Stimulated activated CD4-positive, alpha-beta T cell treated with anti-CD3 and anti-CD28 coated beads, Interleukin-2, amount 100 ng/mL, for 48 hours (primary cell): ENCODE data around the gene CFAP53.

Experiments used
- DNase-seq, 2 donors: peaks; one replicate each; pipeline ENCODE4 v3.0.0-alpha.2; 2020

The CFAP53 gene

DNA sequence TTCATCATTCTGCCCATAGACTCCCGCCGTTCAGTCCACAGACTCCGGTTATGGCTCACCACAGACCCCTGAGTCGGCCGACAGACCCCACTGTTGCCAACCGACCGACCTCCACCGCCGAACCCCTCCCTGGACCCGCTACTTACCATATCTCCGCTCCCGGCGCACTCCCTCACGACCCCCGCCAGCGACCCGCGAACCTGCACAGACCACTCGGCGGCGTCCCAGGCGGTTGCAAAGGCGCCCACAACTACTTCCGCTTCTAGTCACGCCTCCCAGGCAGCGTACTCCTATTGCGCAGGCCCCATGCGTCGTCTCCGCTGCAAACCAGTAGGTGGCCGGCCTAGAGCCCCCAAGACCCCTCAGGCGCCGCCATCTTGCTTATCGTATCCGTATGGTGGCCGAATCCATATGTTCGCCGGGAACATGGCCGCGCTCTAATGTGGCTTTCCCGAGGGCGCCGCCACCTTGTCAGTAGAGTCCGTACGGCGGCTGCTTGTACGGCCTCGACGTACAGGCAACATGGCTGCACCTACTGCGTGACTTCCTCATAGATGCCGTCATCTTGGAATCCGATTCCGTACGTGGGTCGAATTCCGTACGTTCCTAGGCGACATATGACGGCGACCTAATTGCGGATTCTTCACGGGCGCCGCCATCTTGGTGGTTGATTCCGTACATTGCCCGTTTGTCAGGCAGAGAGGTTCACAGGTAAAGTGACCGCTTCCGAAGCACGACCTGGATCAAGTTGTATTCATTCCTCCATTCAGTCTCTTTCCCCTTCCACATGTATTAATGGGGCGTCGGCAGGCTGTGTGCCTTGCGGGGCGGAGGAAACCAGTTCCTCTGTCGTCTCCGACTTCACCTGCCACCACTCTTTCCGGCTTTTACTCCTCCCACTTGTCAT is 21.4 kb upstream of the CFAP53 start, which contains the start of gene CXXC1:
TSS of gene CXXC1 (minus strand) at position 252 of the 907 bp plus-strand sequence. CDS start at position 149, 103 bp downstream.
- peak; percentile 88 to 91 for DNase-seq

DNA sequence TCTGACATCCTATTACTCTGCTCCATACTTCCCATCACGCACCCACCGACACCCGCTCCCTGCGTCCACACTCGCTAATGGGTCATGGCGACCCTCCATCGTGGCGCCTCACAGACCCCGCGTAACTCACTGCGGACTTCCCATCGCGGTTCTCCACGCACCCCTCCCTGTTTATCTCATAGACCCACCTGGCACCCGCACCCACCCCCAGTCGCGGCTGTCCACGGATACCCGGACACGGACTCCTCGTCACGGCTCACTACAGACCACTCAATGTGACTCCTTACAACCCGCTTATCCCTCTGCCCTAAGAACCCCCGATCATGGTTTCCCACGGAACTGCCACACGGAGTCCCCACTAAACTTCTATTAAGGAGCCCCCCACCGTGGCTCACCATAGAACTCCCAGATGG is 20.7 kb upstream of the CFAP53 start:
- no peak for DNase-seq

DNA sequence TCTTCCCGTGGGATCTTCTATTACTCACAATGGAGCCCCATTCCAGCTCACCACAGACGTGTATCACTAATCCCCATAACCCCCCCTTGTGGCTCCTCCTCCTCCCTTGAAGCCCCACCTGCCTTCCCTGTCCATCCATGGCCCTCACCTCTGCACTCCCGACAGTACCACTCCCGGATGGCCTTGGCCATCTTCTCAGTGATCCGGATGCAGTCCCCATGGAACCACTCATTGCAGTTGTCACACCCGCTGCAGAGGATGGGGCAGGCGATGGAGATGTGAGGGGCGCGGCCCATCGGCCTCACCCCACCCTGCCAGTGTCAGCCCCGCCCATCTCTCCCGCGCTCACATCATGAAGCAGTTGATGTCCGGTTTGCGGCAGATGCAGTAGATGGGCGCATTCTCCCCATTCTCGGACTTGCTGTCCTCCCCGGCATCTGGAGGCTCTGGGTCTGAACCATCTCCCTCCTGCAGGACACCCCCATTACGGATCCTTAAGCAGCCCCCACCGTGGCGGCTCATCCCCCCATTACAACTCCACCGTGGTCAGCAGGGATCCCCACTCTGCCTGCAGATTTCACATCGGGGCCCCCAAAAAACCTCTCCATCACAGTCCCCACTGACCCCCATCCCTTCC is 20.2 kb upstream of the CFAP53 start:
- no peak for DNase-seq

DNA sequence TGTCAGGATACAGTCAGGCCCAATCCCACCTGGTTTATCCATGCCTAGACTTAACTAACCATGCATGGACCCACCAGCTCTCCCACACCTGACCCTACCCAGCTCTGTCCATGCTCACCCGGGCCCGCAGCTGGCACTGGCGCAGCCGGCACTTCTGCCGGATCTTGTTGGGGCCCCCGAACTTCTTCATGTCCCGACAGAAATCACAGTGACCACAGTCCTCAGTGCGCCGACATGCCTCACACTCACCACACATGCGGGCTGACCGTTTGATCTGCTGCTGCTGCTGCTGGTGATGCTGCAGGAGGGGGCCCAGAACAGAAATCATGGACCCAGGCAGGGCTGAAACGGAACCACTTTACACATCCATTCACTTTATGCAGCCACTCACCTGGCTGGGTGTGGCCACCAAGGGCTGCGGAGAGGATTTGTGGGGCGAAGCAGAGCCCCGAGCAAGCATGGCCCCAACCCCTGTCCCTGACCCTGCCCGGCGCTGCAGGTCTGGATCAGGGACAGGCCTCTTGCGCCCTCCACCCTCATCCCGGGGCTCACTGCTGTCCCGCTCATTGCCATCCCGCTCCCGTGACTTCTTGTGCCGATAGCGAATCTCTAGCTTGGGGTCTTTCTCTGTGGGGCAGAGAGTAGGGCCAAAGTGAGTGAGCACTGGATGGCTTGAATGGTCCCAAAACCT is 19.5 kb upstream of the CFAP53 start:
- DNase-seq = no peak

DNA sequence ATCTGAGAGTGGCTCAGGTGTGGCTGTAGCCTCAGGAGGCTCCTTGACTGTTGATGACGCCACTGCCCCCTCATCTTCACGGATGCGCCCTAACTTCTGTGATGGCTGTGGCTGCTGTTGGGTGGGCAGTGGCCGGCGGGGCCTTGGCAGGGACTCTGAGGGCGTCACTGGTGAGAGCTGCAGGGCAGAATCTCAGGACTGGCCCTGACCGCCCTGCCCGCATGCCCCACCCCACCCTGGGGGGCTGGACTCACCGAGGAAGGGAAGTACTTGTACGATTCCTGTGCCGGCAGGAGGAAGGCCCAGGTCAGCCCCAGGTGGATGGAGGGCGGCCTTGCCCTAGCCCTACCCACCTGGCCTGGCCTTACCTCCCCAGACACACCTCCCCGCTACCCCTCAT is 18.8 kb upstream of the CFAP53 start:
- DNase-seq = no peak

DNA sequence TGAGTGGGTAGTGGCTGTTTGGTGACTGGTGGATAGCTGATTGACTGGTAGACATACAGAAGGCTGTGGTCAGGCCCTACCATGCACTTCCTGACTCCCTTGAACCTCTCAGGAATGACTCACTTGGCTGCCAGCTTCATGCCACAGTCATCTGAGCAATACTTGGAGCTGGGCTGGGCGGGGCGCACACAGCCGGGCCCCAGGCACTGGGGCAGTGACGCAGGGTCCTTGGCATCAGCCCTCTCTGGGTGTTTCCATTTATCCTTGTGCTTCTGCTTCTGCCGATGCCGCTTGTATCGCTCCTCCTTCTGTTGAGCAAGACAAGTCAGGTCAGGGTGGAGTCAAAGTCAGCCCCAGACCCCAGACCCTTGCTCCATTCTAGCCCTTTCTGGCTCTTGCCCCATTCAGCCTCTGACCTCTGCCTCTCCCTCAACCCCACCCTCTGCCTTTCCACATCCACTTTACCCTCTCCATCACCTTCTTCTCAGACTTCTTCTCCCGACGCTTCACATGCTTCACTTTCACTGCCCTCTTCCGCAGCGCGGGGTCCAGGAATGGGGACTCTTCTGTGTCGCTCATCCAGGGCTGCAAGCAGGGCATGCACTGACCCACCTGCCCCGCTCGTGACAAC is 18.1 kb upstream of the CFAP53 start:
- no peak for DNase-seq

DNA sequence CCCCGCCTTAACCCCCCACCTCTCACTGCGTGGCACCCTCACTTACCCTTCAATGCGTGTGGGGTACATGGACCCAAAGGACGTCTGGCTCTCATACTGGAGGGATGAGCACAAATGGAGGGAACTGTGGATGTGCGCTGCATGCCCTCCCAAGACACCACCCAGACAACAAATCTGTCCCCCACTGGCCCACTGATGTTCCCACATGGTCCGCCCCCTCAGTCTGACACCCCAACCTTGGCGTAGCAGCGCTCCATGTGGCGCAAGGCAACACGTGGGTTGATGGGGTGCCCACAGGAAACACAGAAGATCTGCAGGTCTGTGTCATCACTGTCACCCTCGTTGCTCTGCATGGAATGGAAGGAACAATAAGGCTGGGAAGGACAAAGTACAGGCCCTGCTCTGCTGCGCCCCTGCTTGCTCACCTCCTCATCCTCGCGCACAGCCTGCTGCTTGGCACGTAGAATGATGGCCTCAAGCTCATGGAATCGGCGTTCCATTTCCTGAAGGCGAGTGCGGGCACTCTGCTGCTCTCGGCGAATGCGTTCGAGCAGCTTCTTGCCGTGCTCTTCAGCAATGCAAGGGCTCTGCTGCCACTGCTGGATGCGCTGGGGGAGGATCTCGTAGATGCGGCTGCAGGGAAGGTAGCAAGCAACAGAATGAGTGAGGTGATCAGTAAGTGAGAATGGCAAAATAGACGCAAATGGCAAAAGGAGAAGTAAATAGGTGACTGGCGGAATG is 17.3 kb upstream of the CFAP53 start:
- no peak for DNase-seq

DNA sequence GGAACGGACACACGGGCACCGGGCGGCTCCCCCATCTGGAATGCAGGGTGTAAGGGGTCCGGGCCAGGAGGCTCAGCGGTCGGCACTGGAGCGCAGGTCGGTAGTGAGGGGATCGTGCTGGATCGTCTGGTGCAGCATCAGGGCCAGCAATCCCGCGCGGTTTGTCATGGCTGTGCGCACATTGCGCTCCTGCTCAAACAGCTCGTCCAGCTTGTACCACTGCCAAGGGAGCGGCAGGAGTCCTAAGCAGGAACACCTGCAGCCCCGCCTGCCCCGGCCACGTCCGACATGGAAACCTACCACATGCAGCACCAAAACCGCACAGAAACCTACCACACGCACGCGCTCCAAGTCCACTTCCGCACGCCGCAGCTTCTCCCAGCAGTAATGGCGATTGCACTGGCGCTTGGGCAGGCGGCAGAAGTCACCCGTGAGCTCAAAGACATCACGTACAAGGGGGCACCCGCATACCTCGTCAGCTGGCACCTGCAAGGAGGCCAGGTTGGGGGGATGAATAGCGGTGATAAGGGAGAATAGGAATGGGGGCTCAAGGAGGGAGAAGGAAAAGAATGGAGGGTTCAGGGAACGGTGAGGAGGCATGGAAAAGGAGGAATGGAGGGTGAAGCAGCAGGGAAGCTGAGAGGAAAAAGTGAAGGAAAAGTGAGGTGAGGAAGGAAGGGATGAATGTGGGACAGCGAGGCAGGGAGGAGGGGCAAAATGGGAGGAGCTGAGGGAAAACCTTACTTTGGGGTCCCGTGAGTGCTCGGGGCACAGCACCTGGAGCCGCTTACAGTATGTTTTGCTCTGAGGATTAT is 16.4 kb upstream of the CFAP53 start:
- DNase-seq = no peak

DNA sequence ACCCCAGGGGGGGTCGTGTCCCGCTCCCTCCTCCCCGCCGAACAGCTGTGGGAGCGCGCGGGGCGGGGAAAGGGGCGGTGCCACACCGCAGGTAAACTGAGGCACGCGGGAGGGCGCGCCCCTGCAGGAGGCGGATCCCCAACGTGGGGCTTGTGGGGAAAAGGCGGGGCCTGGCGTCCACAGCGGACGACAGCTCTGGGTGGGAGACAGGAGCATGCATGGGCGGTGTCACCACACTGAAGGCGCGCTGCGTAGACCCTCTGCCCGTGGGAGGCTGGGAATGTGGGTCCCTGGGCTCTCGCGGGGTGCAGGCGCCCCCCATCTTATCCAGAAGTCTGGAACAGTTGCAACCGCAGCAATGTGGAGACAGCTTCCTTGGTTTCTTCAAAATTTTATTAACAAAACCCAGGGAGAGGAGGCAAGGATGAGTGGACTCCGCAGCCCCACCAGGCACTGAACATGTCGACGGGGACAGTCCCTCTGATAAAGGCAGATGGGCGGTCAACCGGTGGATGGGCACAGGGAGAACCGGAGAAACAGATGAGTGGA is 15.8 kb upstream of the CFAP53 start:
- no peak for DNase-seq

DNA sequence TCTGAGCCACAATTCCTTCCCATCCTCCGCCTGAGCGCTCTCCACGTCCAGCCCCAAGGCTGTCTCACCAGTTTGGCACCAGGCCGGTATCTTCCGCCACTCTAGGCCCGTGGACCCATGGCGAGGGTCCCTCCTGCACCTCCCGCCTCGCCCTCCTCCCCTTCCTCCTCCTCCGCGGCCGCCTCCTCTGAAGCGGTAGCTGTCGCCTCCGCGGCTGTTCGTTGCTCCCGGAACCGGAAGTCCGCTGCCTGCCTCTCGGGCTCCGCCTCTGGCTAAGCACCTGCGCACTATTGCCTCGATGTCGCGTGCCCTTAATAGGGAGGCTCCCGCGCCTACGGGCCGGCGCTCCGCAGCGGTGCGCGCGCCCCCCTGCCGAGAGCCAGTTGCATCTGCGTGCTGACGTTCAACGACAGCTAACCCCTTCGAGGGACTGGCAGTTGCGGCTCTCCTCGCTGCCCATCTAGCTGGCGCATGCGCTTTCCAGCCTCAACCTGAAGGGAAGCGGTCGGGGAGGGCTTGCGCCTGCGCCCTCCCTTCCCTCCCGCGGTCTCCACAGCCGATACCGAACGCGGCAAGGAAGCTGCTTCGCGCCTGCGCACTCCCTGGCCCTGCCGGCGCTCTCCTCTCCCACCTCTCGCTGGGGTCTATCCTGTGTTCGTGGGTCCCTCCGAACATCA is 15.1 kb upstream of the CFAP53 start, which contains the start of gene MBD1:
TSS of gene MBD1 (minus strand) at position 229 of the 677 bp plus-strand sequence. CDS start 1,531 bp downstream, outside the sequence.
- peak; percentile 88 to 89 for DNase-seq

DNA sequence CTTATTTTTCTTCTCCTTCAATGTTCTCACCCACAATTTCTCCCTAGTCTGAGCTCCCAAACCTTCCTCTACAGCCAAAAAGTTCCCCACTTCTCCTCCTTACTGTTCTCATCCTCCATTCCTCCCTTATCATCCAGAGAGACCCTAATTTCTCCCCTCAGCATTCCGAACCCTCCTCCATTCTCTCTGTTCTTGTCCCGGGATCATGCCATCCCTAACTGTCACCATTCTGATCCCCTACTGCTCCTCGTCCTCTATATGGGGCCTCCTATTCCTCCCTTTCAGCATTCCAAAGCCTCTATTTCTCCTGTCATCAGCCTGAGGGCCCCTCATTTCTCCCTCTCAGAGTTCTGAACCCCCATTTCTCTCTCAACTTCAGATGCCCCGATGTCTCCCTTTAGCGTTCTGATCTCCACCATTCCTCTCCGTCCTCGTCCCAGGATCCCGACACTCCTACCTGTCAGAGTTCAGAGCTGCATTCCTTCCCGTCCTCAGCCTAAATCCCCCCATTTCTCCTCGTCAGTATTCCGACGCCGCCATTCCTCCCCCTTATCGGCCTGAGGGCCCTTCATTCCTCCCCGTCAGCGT is 14.5 kb upstream of the CFAP53 start:
- DNase-seq = no peak

DNA sequence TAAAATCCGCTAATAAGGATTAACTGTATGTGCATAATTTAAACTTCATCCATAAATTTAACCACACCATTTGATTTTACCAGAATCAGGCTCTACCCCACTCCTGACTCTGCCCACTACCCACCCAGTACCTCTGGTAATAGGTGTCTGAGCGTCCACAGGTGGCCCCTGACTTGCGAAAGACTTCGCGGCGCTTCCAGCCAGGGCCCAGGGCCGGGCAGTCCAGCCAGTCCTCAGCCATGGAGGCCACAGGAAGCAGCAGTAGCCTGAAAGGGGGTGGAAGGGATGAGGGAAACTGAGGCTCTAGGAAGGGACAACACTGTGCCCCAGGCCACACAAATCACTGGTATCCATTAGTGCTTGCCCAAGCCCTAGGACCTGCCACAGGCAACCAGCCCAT is 13.5 kb upstream of the CFAP53 start:
- DNase-seq = no peak

DNA sequence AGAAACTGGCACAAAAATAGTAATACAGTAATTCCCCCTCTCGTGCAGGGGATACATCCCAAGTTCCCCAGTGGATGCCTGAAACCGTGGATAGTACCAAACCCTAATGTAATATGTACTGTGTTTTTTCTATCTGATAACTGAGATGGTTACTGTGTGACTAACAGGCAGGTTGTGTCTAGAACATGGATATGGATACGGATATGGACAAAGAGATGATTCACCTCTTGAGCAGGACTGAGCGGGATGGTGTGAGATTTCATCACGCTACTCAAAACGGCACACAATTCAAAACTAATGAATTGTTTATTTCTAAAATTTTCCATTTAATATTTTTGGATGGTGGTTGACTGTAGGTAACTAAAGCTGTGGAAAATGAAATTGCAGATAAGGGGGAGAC is 11.6 kb upstream of the CFAP53 start:
- no peak for DNase-seq

DNA sequence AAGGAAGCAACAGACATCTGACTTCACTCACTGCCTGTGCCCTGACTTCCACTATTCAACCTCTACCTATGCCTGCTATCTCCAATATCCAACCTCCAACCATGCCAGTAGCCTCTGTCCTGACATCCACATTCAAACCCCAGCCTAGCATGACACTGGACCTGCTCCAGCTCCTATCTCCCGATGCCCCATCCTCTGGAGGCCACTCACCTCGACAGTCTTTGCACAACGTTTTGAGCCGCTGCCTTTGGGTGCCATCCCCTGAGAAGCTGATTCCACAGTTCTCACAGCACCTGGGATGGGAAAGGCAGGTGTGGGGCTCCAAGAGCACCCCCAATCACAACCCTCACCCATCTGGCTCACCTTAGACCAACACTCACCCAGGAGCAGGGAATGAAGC is 10.2 kb upstream of the CFAP53 start:
- no peak for DNase-seq

DNA sequence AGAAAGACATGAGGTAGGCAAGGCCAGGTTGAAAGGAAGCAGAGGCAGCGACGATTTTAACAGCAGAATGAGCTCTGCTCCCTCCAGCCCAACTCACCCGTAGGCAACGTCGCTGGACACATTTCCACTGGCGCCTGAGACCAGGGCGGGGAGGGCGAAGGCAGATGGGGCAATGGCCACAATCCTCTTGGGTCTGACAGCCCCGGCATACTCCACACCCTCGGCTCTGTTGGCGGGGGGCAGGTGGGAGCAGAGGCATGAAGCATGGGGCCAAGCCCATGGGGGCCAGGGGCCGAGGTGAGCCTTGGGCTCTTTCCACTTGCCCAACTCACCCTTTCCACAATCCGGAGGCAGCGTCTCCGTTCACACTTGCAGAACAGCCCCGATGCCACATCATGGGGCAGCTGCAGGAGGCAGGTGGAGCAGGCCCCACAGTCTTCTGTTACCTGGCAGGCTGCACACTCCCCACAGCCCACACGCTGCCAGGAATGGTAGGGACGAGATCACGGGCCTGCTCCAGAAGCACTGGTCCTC is 9.3 kb upstream of the CFAP53 start:
- no peak for DNase-seq

DNA sequence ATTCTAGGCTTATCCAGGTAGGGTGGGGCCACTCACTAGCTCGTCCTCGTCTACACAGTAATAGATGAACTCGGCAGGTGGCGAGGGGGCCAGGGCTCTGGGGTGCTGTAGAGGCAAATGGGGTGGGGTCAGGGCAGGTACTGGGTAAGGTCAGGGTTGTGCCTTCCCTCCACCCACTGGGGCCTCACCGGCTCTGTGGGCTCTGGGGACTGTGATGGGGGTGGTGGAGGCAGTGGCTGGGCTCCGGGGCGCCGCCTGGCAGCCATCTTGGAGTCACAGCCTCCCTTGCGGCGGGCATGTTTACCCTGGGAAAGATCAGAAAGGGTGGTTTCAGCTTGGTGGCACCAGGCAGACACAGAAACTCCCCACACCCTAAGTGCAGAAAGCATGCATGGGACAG is 8.6 kb upstream of the CFAP53 start:
- DNase-seq = no peak

DNA sequence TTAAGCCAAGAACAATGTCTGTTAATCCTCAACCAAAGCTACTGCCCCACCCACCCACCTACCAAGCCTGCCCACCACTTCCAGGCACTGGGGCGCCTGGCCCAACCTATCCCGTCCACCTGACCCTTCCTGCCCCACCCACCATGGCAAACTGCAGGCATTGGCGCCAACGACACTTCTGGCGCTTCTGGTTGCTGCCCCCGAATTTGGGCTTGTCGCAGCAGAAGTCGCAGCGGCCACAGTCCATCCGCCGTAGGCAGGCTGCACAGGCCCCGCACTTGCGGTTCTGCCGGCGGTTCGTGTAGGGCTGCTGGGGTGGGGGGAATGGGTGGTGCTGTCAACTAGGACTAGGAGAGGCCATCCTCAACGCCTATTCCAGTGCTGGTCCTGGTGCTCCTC is 7.7 kb upstream of the CFAP53 start:
- no peak for DNase-seq

DNA sequence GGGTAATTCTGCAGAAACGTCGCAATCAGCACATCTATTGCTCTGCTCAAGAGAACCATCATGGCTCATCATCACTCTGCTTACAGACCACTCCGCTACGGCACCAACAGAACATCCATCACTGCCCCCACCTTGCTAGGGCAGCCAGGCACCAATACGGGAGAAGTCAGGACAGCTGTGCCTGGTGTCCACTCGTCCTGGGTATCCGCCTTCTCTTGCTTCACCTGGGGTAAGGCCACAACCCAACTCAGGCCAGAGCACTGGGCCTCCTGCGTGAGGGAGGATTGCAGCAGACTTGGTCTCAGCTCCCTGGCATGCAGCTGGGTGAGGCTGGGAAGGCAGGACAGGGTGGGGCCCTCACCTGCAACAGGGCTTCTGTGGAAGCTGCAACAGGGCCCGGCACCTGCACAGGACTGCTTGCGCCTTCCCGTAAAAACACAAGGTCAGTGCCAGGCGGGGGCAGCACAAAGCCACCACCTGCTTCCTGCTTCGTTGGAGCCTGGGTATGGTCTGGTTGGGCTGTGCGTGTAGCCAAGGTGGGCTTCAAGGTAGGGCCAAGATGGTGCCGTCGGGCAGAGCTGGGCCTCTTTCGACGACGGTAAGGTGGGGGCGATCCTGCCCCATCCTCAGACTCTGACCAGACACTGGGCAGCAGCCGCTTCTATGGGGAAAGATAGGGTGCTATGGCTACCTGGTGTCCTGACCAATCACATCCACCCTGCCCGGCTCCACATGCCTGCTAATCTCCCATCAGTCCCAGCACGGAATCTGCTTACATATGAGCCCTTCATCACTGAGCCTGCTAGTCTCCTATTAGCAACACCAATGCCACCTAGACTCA is 7.1 kb upstream of the CFAP53 start:
- DNase-seq = no peak

DNA sequence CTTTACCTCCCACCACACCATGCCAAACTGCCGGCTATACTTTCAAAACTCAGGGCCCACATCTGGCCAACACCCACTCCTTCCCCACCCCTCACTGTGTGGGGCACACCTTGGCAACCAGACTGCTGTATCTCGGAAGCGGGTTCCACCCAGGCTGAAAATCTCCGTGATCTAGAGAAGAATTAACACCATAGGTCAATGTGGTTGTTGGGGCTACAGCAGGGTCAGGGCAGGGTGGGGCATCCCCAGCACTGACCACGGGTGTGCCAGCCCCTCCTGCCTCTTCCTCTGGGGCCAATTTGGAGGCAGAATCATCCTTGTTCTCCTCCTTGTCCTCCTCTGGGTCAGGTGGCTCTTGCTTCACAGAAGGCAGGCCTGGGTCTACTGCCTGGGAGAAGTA is 6.3 kb upstream of the CFAP53 start:
- no peak for DNase-seq
